HUES64 (cell line): ENCODE measurements around the gene FAM177B.

Source experiments
- H3K27ac ChIP-seq: 2 replicates; pipeline ENCODE4 v1.7.0; 2013; ENCODE audit warnings: low read depth, low read length, inconsistent platforms
- H3K27me3 ChIP-seq: 2 replicates; pipeline ENCODE4 v1.6.1; 2013; ENCODE audit warnings: mild to moderate bottlenecking, low read length; ENCODE audit not compliant: insufficient read depth
- H3K36me3 ChIP-seq: 2 replicates; pipeline ENCODE4 v1.6.1; 2013; ENCODE audit warnings: mild to moderate bottlenecking, low read length; ENCODE audit not compliant: insufficient read depth
- H3K4me1 ChIP-seq: 2 replicates; pipeline ENCODE4 v1.6.1; 2013; ENCODE audit warnings: mild to moderate bottlenecking, low read length, moderate library complexity; ENCODE audit not compliant: insufficient read depth
- H3K4me3 ChIP-seq: 2 replicates; pipeline ENCODE4 v1.5.1; 2013; ENCODE audit warnings: mild to moderate bottlenecking, low read length, moderate library complexity
- H3K9ac ChIP-seq: 2 replicates; pipeline ENCODE4 v1.6.1; 2013; ENCODE audit warnings: mild to moderate bottlenecking, low read depth, low read length
- H3K9me3 ChIP-seq: 2 replicates; pipeline ENCODE4 v1.6.1; 2013; ENCODE audit warnings: low read depth, low read length; ENCODE audit not compliant: insufficient read depth
- WGBS: fragments of 150-250, 120-280 bp; methylation state at CpG from one replicate; pipeline ENCODE4 v1.1.7; 2013; ENCODE audit warnings: missing lambda C conversion rate; 5-methylcytosine and 5-hydroxymethylcytosine counted together

Gene FAM177B

DNA sequence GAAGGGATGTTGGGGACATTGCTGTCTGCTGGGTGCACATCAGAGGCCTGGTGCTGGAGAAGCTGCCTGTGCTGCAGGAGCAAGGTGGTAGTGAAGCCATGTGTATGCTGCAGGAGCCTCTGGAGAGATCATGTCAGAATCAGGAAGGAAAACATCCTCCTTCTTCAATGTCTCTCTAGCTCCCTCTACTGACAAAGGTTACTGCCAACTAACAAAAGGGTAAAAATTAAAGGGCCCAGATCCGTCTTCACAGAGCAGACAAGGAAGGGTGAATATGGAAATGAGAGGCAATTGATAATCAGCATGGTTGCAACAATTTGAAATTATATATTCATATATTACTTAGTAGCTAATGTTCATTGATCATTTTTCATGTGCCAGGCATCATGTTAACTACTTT, 32.2 kb downstream of the FAM177B start:
- Histone ChIP-seq H3K4me3 (no peak overlapping the region), H3K4me1 (no peaks in the 10 kb centered on the region), H3K36me3 (no peaks in the 10 kb centered on the region), H3K9me3 (peaks cover 22% of the 10 kb centered on the region), H3K9ac (no peak overlapping the region), H3K27me3 (no peaks in the 10 kb centered on the region), H3K27ac (no peak overlapping the region)
- WGBS: 100% methylated on average over 1 of the region's 1 CpG

- Histone ChIP-seq H3K4me3 (no peak overlapping the region), H3K36me3 (no peaks in the 10 kb centered on the region), H3K27ac (no peak overlapping the region), H3K27me3 (no peaks in the 10 kb centered on the region), H3K4me1 (no peaks in the 10 kb centered on the region), H3K9ac (no peak overlapping the region), H3K9me3 (peaks cover 22% of the 10 kb centered on the region)
- WGBS: 80% methylated on average over 1 of the region's 2 CpGs
Measured at GRCh38 chr1:222769971-222770620, 33.1 kb downstream of the FAM177B start.

GRCh38 chr1:222772996-222773379, 36.0 kb downstream of the FAM177B start:
- H3K27me3 ChIP-seq: no peaks in the 10 kb centered on the region
- no peak overlapping the region for H3K4me3 ChIP-seq
- no peaks in the 10 kb centered on the region for H3K36me3 ChIP-seq
- WGBS: 96% methylated on average over 4 of the region's 4 CpGs
- H3K9me3 ChIP-seq: peaks cover 22% of the 10 kb centered on the region
- H3K4me1 ChIP-seq: no peaks in the 10 kb centered on the region
- H3K27ac ChIP-seq: no peak overlapping the region
- no peak overlapping the region for H3K9ac ChIP-seq

DNA sequence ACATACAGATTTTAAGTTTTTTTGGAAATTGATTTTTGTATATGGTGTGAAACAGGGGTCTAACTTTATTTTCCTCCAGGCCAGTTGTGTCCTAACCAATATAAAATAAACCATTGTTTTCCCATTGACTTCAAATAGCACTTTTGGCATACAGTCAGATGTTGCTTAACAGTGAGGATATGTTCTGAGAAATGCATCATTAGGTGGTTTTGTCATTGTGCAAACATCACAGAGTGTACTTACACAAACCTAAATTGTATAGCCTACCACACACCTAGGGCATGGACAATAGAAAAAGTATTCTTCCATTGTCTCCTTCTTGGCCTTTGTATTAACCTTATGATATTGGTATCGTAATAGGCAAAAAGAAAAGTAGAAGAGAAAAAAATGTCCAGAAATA, 40.5 kb downstream of the FAM177B start:
- Histone ChIP-seq H3K9ac (no peak overlapping the region), H3K9me3 (no peaks in the 10 kb centered on the region), H3K27me3 (no peaks in the 10 kb centered on the region), H3K4me1 (no peaks in the 10 kb centered on the region), H3K36me3 (no peaks in the 10 kb centered on the region), H3K4me3 (no peak overlapping the region), H3K27ac (no peak overlapping the region)
- WGBS: no CpG with 5 or more reads among the region's 1 CpG

DNA sequence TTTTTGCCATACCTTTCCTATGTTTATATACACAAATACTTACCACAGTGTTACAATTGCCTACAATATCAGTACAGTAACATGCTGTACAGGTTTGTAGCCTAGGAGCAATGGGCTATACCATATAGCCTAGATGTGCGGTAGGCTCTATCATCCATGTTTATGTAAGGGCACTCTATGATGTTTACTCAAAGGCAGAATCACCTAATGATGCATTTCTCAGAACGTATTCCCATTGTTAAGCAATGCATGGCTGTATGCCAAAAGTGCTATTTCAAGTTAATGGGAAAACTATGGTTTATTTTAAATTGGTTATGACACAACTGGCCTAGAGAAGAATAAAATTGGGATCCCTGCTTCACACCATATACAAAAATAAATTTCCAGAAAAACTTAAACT, 41.0 kb downstream of the FAM177B start:
- H3K4me1 ChIP-seq: no peaks in the 10 kb centered on the region
- H3K9ac ChIP-seq: no peak overlapping the region
- WGBS: 93% methylated on average over 2 of the region's 2 CpGs
- no peak overlapping the region for H3K27ac ChIP-seq
- no peak overlapping the region for H3K4me3 ChIP-seq
- H3K9me3 ChIP-seq: no peaks in the 10 kb centered on the region
- H3K36me3 ChIP-seq: no peaks in the 10 kb centered on the region
- no peaks in the 10 kb centered on the region for H3K27me3 ChIP-seq

DNA sequence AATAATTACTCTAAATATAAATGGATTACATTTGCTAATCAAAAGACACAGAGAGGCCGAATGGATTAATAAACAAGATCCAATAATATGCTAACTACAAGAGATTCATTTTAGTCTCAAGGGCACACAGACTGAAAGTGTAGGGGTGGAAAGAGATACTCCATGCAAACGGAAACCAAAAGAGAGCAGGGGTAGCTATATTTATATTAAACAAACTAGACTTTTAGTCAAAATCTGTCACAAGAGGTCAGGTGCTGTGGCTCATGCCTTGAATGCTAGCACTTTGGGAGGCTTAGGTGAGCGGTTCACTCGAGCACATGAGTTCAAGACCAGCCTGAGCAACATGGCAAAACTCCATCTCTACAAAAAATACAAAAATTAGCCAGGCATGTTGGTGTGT, 44.2 kb downstream of the FAM177B start:
- H3K36me3 ChIP-seq: no peaks in the 10 kb centered on the region
- no peaks in the 10 kb centered on the region for H3K9me3 ChIP-seq
- no peak overlapping the region for H3K4me3 ChIP-seq
- no peak overlapping the region for H3K9ac ChIP-seq
- no peaks in the 10 kb centered on the region for H3K4me1 ChIP-seq
- H3K27me3 ChIP-seq: no peaks in the 10 kb centered on the region
- 72% methylated on average over 2 of the region's 4 CpGs for WGBS
- H3K27ac ChIP-seq: no peak overlapping the region

GRCh38 chr1:222783051-222783450, 46.0 kb downstream of the FAM177B start:
- Histone ChIP-seq H3K27me3 (no peaks in the 10 kb centered on the region), H3K9me3 (no peaks in the 10 kb centered on the region), H3K36me3 (no peaks in the 10 kb centered on the region), H3K9ac (no peak overlapping the region), H3K4me3 (no peak overlapping the region), H3K27ac (no peak overlapping the region), H3K4me1 (no peaks in the 10 kb centered on the region)

DNA sequence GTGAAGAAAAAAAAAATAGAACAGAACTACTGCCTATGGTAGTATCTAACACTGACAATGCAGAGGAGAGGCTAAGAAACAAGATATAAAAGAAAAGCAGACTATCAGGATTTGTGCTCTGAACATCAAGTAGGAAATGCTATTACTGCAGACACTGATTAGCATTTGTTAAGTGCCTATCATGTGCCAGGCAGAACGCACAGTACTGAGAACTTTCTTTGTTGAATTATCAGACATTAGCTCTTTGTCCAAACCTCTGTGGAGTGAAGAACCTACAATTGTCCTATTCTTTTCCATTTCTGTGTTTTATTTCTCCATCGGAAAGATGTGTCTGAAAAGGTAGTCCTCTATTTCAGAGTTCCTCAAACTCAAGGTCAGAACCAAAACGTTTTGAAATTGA, 47.4 kb downstream of the FAM177B start:
- H3K27ac ChIP-seq: no peak overlapping the region
- no peaks in the 10 kb centered on the region for H3K4me1 ChIP-seq
- H3K4me3 ChIP-seq: no peak overlapping the region
- no peaks in the 10 kb centered on the region for H3K36me3 ChIP-seq
- no peak overlapping the region for H3K9ac ChIP-seq
- H3K9me3 ChIP-seq: no peaks in the 10 kb centered on the region
- 84% methylated on average over 1 of the region's 3 CpGs for WGBS
- H3K27me3 ChIP-seq: no peaks in the 10 kb centered on the region

DNA sequence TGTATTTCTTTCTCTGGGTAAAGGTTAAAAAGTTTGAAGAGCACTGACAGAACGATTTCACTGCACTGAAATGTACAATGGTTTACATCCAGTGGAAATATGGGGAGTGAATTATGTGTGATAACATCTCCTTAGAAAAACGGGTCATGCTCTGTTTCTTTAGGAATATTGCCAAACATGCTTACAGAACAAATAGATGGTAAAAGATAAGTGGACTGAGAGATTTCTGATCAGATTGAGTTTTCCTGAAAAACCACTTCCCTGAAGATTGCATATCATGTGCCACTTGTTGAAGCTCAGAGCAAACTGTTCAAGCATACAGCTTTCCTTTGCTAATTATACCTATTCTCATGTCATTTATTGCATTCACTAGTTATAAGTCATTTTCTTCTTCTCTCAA, 47.9 kb downstream of the FAM177B start:
- H3K4me3 ChIP-seq: no peak overlapping the region
- H3K9ac ChIP-seq: no peak overlapping the region
- H3K27ac ChIP-seq: no peak overlapping the region
- H3K9me3 ChIP-seq: no peaks in the 10 kb centered on the region
- 81% methylated on average over 2 of the region's 2 CpGs for WGBS
- H3K27me3 ChIP-seq: no peaks in the 10 kb centered on the region
- no peaks in the 10 kb centered on the region for H3K36me3 ChIP-seq
- no peaks in the 10 kb centered on the region for H3K4me1 ChIP-seq

DNA sequence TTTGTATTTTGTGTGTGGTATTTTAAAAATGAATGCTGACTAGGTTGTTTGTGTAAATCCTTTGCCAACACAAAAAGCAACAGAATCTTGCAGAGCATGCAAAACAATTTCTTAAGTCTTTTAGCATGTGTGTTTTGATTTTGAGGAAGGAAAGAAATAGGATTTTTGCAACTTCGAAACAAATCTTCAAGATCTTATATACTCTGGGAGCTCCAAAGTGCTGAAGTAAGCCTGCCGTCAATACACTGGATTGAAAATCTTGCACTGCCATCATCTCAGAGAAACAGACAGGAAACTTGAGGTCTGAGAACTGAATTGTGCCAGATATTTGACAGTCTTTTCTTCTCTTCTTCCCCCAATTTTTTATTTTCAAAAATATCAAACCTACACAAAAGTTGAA, 48.5 kb downstream of the FAM177B start:
- Histone ChIP-seq H3K9ac (no peak overlapping the region), H3K27ac (no peak overlapping the region), H3K27me3 (no peaks in the 10 kb centered on the region), H3K4me1 (no peaks in the 10 kb centered on the region), H3K9me3 (no peaks in the 10 kb centered on the region), H3K4me3 (no peak overlapping the region), H3K36me3 (no peaks in the 10 kb centered on the region)
- WGBS: 84% methylated on average over 2 of the region's 2 CpGs

- Histone ChIP-seq H3K4me3 (no peak overlapping the region), H3K9me3 (no peaks in the 10 kb centered on the region), H3K36me3 (no peaks in the 10 kb centered on the region), H3K27me3 (no peaks in the 10 kb centered on the region), H3K4me1 (no peaks in the 10 kb centered on the region), H3K9ac (no peak overlapping the region), H3K27ac (no peak overlapping the region)
- 90% methylated on average over 1 of the region's 1 CpG for WGBS
Measured at GRCh38 chr1:222786121-222786520, 49.1 kb downstream of the FAM177B start.

DNA sequence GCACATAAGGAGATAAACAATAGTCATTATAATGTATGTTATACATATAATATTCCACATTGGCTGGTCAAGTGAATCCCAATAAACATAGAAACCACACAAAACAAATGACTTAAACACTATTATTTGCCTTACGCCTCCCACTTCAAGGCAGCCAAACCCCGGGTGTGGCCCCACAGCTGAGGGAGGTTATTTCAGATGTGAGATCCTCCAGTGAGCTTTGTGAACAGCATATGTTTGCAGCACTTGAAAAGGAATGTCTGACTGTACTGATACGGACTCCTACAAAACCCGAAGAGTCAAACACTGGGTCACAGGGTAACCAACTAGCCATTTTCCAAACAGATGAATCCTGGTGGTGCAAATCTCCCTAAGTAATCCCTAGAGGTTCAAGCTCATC, 50.7 kb downstream of the FAM177B start:
- Histone ChIP-seq H3K4me3 (no peak overlapping the region), H3K9me3 (no peaks in the 10 kb centered on the region), H3K27ac (no peak overlapping the region), H3K27me3 (no peaks in the 10 kb centered on the region), H3K4me1 (no peaks in the 10 kb centered on the region), H3K9ac (no peak overlapping the region), H3K36me3 (no peaks in the 10 kb centered on the region)
- 97% methylated on average over 4 of the region's 4 CpGs for WGBS
